Adipocyte (in vitro differentiated cells): Measurements from ENCODE around the gene FRMD7.

Source experiments
- DNase-seq: peaks from one replicate; pipeline ENCODE4 v3.0.0-alpha.2; 2015; ENCODE audit warnings: low read depth
- H3K27me3 ChIP-seq: replicated peaks from 2 replicates; pipeline ENCODE4 v1.7.0; 2013; ENCODE audit warnings: mild to moderate bottlenecking, low read length, moderate library complexity; ENCODE audit not compliant: control insufficient read depth, insufficient read depth
- H3K36me3 ChIP-seq: 2 replicates; pipeline ENCODE4 v1.7.0; 2013; ENCODE audit warnings: low read length, mild to moderate bottlenecking, moderate library complexity; ENCODE audit not compliant: control insufficient read depth, insufficient read depth, severe bottlenecking
- H3K4me1 ChIP-seq: 2 replicates; pipeline ENCODE4 v1.7.0; 2013; ENCODE audit warnings: mild to moderate bottlenecking, low read length, moderate library complexity; ENCODE audit not compliant: control insufficient read depth, insufficient read depth
- H3K4me3 ChIP-seq: 2 replicates; pipeline ENCODE4 v1.7.0; 2013; ENCODE audit warnings: mild to moderate bottlenecking, low read length, moderate library complexity
- H3K9ac ChIP-seq: 2 replicates; pipeline ENCODE4 v1.7.0; 2013; ENCODE audit warnings: mild to moderate bottlenecking, low read length, moderate library complexity
- H3K9me3 ChIP-seq: 2 replicates; pipeline ENCODE4 v1.7.0; 2013; ENCODE audit warnings: mild to moderate bottlenecking, low read length, moderate library complexity; ENCODE audit not compliant: control insufficient read depth

The FRMD7 gene

DNA sequence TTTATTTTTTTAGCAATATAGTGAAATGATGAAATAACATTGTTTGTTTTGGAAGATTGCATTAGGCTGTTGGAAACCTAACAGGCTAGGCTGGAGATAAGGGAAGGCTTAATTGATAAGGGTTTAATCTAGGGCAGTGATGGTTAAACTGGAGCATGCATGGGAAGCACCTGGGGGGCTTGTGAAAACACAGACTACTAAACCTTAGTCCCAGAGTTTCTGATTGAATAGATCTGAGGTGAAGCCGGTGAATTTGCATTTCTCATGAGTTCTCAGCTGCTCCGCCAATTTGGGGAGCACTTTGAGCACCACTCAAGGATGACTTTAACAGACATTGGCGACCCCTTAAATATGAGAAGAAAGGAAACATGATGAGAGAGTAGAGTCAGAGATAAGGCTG is 93.2 kb downstream of the FRMD7 start:
- no peaks in the 10 kb centered on the region for H3K4me1 ChIP-seq
- H3K27me3 ChIP-seq: peaks cover 17% of the 10 kb centered on the region
- H3K36me3 ChIP-seq: no peaks in the 10 kb centered on the region
- no peak for DNase-seq
- no peak overlapping the region for H3K9ac ChIP-seq
- H3K4me3 ChIP-seq: no peak overlapping the region
- H3K9me3 ChIP-seq: no peaks in the 10 kb centered on the region

DNA sequence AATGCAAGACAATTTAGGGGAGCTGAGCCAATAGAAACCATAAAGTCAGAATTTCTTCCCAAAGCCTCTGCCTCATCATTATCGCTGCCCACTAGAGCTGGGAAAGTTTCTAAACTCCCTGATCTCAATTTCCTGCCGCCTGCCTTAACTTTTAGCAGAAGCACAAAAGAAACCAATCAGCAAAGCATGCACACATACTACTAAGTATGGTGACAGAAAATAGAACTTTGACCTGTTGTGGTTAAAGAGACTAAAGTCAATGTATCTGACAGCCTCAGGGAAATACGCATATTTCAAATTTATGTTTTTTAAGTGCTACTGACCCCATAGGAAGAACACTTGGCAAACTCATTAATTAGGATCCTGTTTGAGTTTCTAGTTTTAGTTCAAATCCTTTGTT is 94.7 kb downstream of the FRMD7 start:
- DNase-seq: no peak
- H3K9me3 ChIP-seq: no peaks in the 10 kb centered on the region
- no peaks in the 10 kb centered on the region for H3K36me3 ChIP-seq
- no peak overlapping the region for H3K9ac ChIP-seq
- H3K4me1 ChIP-seq: no peaks in the 10 kb centered on the region
- H3K27me3 ChIP-seq: peaks cover 10% of the 10 kb centered on the region
- H3K4me3 ChIP-seq: no peak overlapping the region

DNA sequence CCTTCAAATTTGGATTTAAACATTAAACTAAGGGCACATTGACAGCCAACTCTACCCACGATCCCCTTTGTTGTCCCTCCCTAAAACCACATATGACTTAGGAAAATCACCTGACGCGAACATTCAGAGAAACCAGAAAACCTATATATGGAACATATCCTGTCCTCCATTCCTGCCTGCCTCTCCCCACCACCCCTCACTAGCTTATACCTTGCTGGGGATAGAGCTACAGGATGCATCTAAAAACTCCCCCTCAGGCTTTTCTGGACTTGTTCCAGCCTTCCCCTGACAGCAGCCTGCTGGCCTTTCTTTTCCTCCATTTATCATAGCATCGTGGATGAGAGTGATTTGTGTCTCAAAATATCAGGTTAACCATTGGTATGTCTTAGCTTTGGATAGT is 96.0 kb downstream of the FRMD7 start:
- Histone ChIP-seq H3K27me3 (peaks cover 15% of the 10 kb centered on the region), H3K36me3 (no peaks in the 10 kb centered on the region), H3K9me3 (no peaks in the 10 kb centered on the region), H3K9ac (no peak overlapping the region), H3K4me3 (no peak overlapping the region), H3K4me1 (no peaks in the 10 kb centered on the region)
- no peak for DNase-seq

DNA sequence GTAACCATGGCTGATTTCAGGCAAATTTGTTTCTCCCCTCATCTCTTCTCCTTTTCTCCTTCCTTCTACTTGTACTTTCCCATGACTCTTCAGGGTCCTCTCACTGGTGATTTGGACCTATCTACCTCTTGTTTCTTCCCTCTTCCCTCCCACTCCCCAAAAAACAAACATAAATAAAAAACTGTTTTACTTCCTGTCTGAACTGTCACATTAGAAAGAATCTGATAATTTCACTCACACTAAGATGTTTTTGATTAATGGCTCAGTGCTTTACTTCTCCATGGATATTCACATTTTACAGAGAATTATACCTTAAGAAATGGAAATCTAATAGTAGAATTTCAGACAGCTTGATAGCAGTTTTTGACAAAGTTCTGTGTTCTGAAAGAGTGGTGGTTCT is 97.6 kb downstream of the FRMD7 start:
- DNase-seq: no peak
- Histone ChIP-seq H3K27me3 (peaks cover 18% of the 10 kb centered on the region), H3K36me3 (no peaks in the 10 kb centered on the region), H3K4me1 (no peaks in the 10 kb centered on the region), H3K9me3 (no peaks in the 10 kb centered on the region), H3K4me3 (no peak overlapping the region), H3K9ac (no peak overlapping the region)
